Stomach (tissue), 9 donors: ENCODE results near the gene OSBPL1A. TPM values are rescaled to one million over a fixed set of nuclear protein-coding genes. Genes with fewer than 3 reads are reported as not detected.
A peak's percentile ranks its signal among the peaks of the same experiment; 100 is the strongest.

ENCODE experiments used
- DNase-seq, 2 donors: peaks; one replicate each; pipeline versions ENCODE4 v3.0.0 to v3.0.0-alpha.2; 2013 to 2019
- H3K27ac ChIP-seq, 5 donors: fragments of 200-600 bp in 4 of 5; sonication (generic) in 4 of 5; one replicate each; pipeline ENCODE4 v1.5.1; 2013 to 2019; ENCODE audit warnings: mild to moderate bottlenecking in 1 of 5, moderate library complexity in 1 of 5
- H3K27me3 ChIP-seq, 3 donors: fragments of 200-600 bp; sonication (generic); one replicate each; pipeline ENCODE4 v1.5.1; 2017 to 2019; ENCODE audit warnings: mixed run types in 1 of 3
- H3K36me3 ChIP-seq, 4 donors: fragments of 200-600 bp; sonication (generic); 1 replicate in 3 of 4; 2 replicates in 1 of 4; pipeline ENCODE4 v1.5.1; 2016 to 2019
- H3K4me1 ChIP-seq, 4 donors: fragments of 200-600 bp; sonication (generic); one replicate each; pipeline ENCODE4 v1.5.1; 2016 to 2019
- H3K4me3 ChIP-seq, 4 donors: fragments of 200-600 bp; sonication (generic) in 3 of 4; one replicate each; pipeline ENCODE4 v1.5.1; 2016 to 2019; ENCODE audit warnings: mild to moderate bottlenecking in 1 of 4
- H3K9me3 ChIP-seq, 4 donors: fragments of 200-600 bp; sonication (generic); one replicate each; pipeline ENCODE4 v1.5.1; 2016 to 2019
- EP300 ChIP-seq: sonication (generic); formaldehyde crosslinking; IDR thresholded peaks from one replicate; pipeline ENCODE4 v1.6.1; 2017; ENCODE audit warnings: antibody characterized with exemption
- POLR2A ChIP-seq, 4 donors: fragments of 450-650 bp; IDR thresholded peaks; one replicate each; pipeline ENCODE4 v1.6.1; 2016; ENCODE audit warnings: antibody characterized with exemption in 4 of 4, control low read depth in 2 of 4, mild to moderate bottlenecking in 1 of 4, moderate library complexity in 1 of 4
- POLR2AphosphoS5 ChIP-seq, 3 donors: sonication (generic); formaldehyde crosslinking; IDR thresholded peaks; one replicate each; pipeline ENCODE4 v1.6.1; 2016; ENCODE audit warnings: antibody characterized with exemption in 3 of 3
- WGBS, 5 donors: extraction: QIAGEN DNeasy Blood & Tissue Kit in 3 of 5; methylation state at CpG; one replicate each; pipeline versions ENCODE4 v1.1.5 to v1.1.7; 2013 to 2018; 5-methylcytosine and 5-hydroxymethylcytosine counted together
- intact Hi-C: fragments of 100-400 bp; cut with DNase I; formaldehyde crosslinking; loops from one replicate; pipeline ENCODE4 v1.15.1; 2023; ENCODE audit warnings: low total_unique reads
- polyA plus RNA-seq, 3 donors: library from polyadenylated mRNA; stranded (reverse); fragments of 200-250 nt; gene quantifications; one replicate each; pipeline ENCODE4 v1.2.3, GENCODE V29; 2013
- total RNA-seq, 5 donors: library from RNA; depleted of rRNA; stranded (reverse); fragments of >200 nt; gene quantifications; one replicate each; pipeline versions ENCODE4 v1.1.0 to v1.2.3, GENCODE V29; 2014 to 2016
- TF ChIP-seq, protein P1 (sequence below), 7 experiments: fragments of 450-650 bp in 4 of 7; fragments of 200-600 bp in 3 of 7; sonication (generic) in 3 of 7; IDR thresholded peaks; one replicate each; pipeline ENCODE4 v1.5.1; 2016 to 2019; ENCODE audit warnings: antibody characterized with exemption in 7 of 7, control low read depth in 2 of 7, mild to moderate bottlenecking in 1 of 7
- donor health status: healthy with polysubstance abuse.
- donor health status: Bipolar disorder and iron deficiency.
- donor health status: healthy.

The OSBPL1A gene
- total and polyA plus RNA-seq, 8 donors, result 13.6 to 129 (median 38.8) TPM

DNA sequence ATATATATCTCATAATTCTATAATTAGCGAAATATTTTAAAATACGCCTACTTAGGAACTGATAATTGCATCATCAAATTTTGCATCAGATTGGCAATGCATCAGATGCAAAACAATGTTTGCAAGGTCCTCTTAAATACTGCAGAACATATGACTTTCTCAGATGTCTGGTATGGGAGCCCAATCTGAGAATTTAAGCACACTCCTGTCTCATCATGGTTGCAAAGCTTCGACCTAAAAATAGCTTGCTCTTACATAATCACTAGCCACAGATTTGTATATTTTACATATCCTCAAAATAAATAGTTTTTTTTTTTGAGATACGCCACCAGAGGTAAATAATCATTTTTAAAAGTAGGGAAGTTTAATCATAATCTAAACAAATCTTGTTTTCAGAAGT, 135.5 kb downstream of the OSBPL1A start:
- no peak overlapping the region for H3K4me3 ChIP-seq
- whole genome bisulfite sequencing, 5 donors, result 60 to 82% (median 74%) methylated on average over 4 of the region's 4 CpGs
- intact Hi-C loops, result no loop called here
- H3K9me3 ChIP-seq, result no peaks in the 10 kb centered on the region
- H3K36me3 ChIP-seq, result peaks cover 0 to 6% (median 0%) of the 10 kb centered on the region in 4 donors
- peak overlapping the region in 1 of 5 donors; percentile 72 for H3K27ac ChIP-seq
- TF ChIP-seq POLR2A (IDR thresholded peaks at IDR 0.05) (no peak), POLR2AphosphoS5 (IDR thresholded peaks at IDR 0.05) (no peak), EP300 (no peak)
- TF ChIP-seq, protein P1, sequence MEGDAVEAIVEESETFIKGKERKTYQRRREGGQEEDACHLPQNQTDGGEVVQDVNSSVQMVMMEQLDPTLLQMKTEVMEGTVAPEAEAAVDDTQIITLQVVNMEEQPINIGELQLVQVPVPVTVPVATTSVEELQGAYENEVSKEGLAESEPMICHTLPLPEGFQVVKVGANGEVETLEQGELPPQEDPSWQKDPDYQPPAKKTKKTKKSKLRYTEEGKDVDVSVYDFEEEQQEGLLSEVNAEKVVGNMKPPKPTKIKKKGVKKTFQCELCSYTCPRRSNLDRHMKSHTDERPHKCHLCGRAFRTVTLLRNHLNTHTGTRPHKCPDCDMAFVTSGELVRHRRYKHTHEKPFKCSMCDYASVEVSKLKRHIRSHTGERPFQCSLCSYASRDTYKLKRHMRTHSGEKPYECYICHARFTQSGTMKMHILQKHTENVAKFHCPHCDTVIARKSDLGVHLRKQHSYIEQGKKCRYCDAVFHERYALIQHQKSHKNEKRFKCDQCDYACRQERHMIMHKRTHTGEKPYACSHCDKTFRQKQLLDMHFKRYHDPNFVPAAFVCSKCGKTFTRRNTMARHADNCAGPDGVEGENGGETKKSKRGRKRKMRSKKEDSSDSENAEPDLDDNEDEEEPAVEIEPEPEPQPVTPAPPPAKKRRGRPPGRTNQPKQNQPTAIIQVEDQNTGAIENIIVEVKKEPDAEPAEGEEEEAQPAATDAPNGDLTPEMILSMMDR (IDR thresholded peaks at IDR 0.05), result no peak
- H3K4me1 ChIP-seq, result peaks cover 0 to 50% (median 18%) of the 10 kb centered on the region in 4 donors
- H3K27me3 ChIP-seq, result no peaks in the 10 kb centered on the region
- no peak for DNase-seq

DNA sequence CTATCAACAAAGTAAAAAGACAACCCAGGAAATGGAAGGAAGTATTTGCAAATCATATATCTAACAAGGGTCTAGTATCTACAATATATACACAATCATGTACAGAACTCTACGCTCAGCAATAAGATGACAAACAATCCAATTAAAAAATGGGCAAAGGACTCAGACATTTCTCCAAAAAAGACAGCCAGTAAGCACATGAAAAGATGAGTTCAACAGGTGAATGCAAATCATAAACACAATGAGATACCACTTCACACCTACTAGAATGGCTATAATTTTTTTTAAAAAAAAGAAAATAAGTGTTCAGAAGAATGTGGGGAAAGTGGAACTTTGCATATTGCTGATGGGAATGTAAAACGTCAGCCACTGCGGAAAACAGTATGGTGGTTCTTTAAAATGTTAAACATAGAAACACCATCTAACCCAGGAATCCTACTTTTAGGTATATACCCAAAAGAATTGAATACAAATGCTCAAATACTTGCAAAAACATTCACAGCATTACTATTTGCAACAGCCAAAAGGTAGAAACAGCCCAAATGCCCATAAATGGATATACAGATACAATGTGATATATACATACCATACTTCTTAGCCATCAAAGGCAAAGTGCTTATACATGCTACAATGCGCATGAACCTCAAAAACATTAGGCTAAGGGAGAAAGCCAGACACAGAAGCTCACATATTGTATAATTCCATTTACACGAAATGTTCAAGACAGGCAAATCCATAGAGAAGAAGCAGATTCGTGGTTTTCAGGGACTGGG, 137.6 kb downstream of the OSBPL1A start:
- H3K27me3 ChIP-seq, result no peaks in the 10 kb centered on the region
- TF ChIP-seq EP300 (no peak), POLR2A (IDR thresholded peaks at IDR 0.05) (no peak)
- peaks cover 0 to under 1% (median 0%) of the 10 kb centered on the region in 4 donors for H3K36me3 ChIP-seq
- no peak overlapping the region for H3K27ac ChIP-seq
- H3K4me3 ChIP-seq, result no peak overlapping the region
- intact Hi-C loops, result no loop called here
- H3K9me3 ChIP-seq, result no peaks in the 10 kb centered on the region
- peaks cover 0 to 38% (median 18%) of the 10 kb centered on the region in 4 donors for H3K4me1 ChIP-seq
- DNase-seq, result no peak
- WGBS, 5 donors, result 88 to 95% (median 93%) methylated on average over 6 of the region's 6 CpGs

DNA sequence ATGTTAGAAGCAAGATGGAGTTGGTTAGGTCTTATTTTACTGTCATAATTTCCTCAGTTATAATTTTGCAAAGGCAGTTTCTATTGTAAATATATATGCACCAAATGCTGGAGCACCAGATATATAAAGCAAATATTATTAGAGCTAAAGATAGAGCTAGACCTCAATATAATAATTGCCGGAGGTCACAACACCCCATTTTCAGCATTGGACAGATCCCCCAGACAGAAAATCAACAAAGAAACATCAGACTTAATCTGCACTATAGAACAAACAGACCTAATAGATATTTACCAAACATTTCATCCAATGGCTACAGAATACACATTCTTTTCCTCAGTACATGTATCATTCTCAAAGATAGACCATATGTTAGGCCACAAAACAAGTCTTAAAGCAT, 143.6 kb downstream of the OSBPL1A start:
- peaks cover 0 to 15% (median 0%) of the 10 kb centered on the region in 4 donors for H3K4me1 ChIP-seq
- TF ChIP-seq POLR2AphosphoS5 (IDR thresholded peaks at IDR 0.05) (no peak), POLR2A (IDR thresholded peaks at IDR 0.05) (no peak), EP300 (no peak)
- TF ChIP-seq, protein P1 (IDR thresholded peaks at IDR 0.05), result no peak
- H3K27me3 ChIP-seq, result no peaks in the 10 kb centered on the region
- DNase-seq, result no peak
- no peaks in the 10 kb centered on the region for H3K36me3 ChIP-seq
- WGBS, 5 donors, result 42 to 69% (median 57%) methylated on average over 1 of the region's 1 CpG
- intact Hi-C loops, result no loop called here
- no peak overlapping the region for H3K27ac ChIP-seq
- no peak overlapping the region for H3K4me3 ChIP-seq
- no peaks in the 10 kb centered on the region for H3K9me3 ChIP-seq

DNA sequence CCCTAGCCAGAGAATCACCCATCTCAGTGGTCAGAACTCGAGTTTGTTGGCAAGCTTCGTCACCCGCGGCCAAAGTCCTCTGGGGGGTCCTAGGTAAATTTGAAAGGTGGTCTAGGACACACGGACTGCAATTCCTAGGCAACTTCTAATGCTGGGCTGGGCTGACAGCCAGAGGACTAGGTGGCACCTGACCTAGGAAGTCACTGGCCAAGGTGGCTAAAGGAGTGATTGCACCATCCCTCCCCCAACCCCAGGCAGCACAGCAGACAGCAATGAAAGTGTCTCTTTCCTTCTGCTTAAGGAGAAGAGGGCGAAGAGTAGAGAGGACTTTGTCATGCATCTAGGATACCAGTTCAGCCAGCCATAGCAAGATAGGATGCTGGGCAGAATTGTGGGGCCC, 147.9 kb downstream of the OSBPL1A start:
- no peak for DNase-seq
- 91 to 97% (median 95%) methylated on average over 1 to 6 of the region's 6 CpGs for WGBS, 5 donors

More for the DNA sequence above, 147.9 kb downstream of the OSBPL1A start:
- no peak overlapping the region for H3K4me3 ChIP-seq
- no peaks in the 10 kb centered on the region for H3K36me3 ChIP-seq
- intact Hi-C loops, result no loop called here
- H3K27ac ChIP-seq, result no peak overlapping the region
- peaks cover 0 to 15% (median 2%) of the 10 kb centered on the region in 4 donors for H3K4me1 ChIP-seq
- no peaks in the 10 kb centered on the region for H3K27me3 ChIP-seq
- no peaks in the 10 kb centered on the region for H3K9me3 ChIP-seq
- TF ChIP-seq, protein P1 (IDR thresholded peaks at IDR 0.05), result no peak
- TF ChIP-seq EP300 (no peak), POLR2AphosphoS5 (IDR thresholded peaks at IDR 0.05) (no peak), POLR2A (IDR thresholded peaks at IDR 0.05) (no peak)
